MM.1S (cell line): ENCODE results near the gene WDR48.
A peak's percentile ranks its signal among the peaks of the same experiment; 100 is the strongest.

ENCODE experiments used
- DNase-seq: peaks from one replicate; pipeline ENCODE4 v3.0.0-alpha.2; 2015
- H2AFZ ChIP-seq: fragments of 300-600 bp; sonication (generic); 2 replicates; pipeline ENCODE4 v1.6.0; 2016; ENCODE audit warnings: antibody characterized with exemption, low read length
- H3F3A ChIP-seq: fragments of 300-600 bp; sonication (generic); 2 replicates; pipeline ENCODE4 v1.6.1; 2016; ENCODE audit warnings: mild to moderate bottlenecking, antibody characterized with exemption, low read length, moderate library complexity, mixed read lengths; ENCODE audit not compliant: insufficient read depth
- H3K27ac ChIP-seq: fragments of 300-600 bp; sonication (generic); 2 replicates; pipeline ENCODE4 v1.5.1; 2016; ENCODE audit warnings: mild to moderate bottlenecking, low read length
- H3K27me3 ChIP-seq: fragments of 300-600 bp; sonication (generic); replicated peaks from 2 replicates; pipeline ENCODE4 v1.6.0; 2016; ENCODE audit warnings: low read length; ENCODE audit not compliant: insufficient read depth
- H3K36me3 ChIP-seq: fragments of 300-600 bp; sonication (generic); replicated peaks from 2 replicates; pipeline ENCODE4 v1.6.1; 2016; ENCODE audit warnings: mild to moderate bottlenecking, low read length, mixed read lengths; ENCODE audit not compliant: insufficient read depth
- H3K4me1 ChIP-seq: fragments of 300-600 bp; sonication (generic); 2 replicates; pipeline ENCODE4 v1.6.1; 2016; ENCODE audit warnings: low read length, mixed read lengths
- H3K4me2 ChIP-seq: fragments of 300-600 bp; sonication (generic); 2 replicates; pipeline ENCODE4 v1.6.0; 2016; ENCODE audit warnings: low read depth, low read length
- H3K4me3 ChIP-seq: fragments of 300-600 bp; sonication (generic); 2 replicates; pipeline ENCODE4 v1.5.1; 2016; ENCODE audit warnings: low read length, mixed read lengths
- H3K79me2 ChIP-seq: fragments of 300-600 bp; sonication (generic); 2 replicates; pipeline ENCODE4 v1.6.1; 2016; ENCODE audit warnings: mixed run types, low read length, mixed read lengths
- H3K9ac ChIP-seq: fragments of 300-600 bp; sonication (generic); 2 replicates; pipeline ENCODE4 v1.6.1; 2016; ENCODE audit warnings: low read length, mixed read lengths
- H3K9me2 ChIP-seq: fragments of 300-600 bp; sonication (generic); replicated peaks from 2 replicates; pipeline ENCODE4 v1.6.1; 2016; ENCODE audit warnings: mild to moderate bottlenecking, low read length, mixed read lengths; ENCODE audit not compliant: insufficient read depth
- H3K9me3 ChIP-seq: fragments of 300-600 bp; sonication (generic); replicated peaks from 2 replicates; pipeline ENCODE4 v1.6.1; 2016; ENCODE audit warnings: mild to moderate bottlenecking, low read length, mixed read lengths; ENCODE audit not compliant: insufficient read depth
- H4K20me1 ChIP-seq: fragments of 300-600 bp; sonication (generic); 2 replicates; pipeline ENCODE4 v1.6.1; 2016; ENCODE audit warnings: mild to moderate bottlenecking, low read length, moderate library complexity, mixed read lengths; ENCODE audit not compliant: insufficient read depth
- EZH2 ChIP-seq: fragments of 300-600 bp; sonication (generic); optimal IDR thresholded peaks from 2 replicates; pipeline ENCODE3; 2017; ENCODE audit warnings: low read depth, mild to moderate bottlenecking, antibody characterized with exemption, low read length, mixed read lengths
- EZH2phosphoT487 ChIP-seq: fragments of 300-600 bp; sonication (generic); IDR thresholded peaks from 2 replicates; pipeline ENCODE4 v1.6.1; 2018; ENCODE audit warnings: antibody characterized with exemption, low read length
- TF ChIP-seq, protein P1 (sequence below): fragments of 300-600 bp; sonication (generic); IDR thresholded peaks from 2 replicates; pipeline ENCODE4 v1.5.1; 2016; ENCODE audit warnings: antibody characterized with exemption, low read length, mixed read lengths

WDR48 gene

DNA sequence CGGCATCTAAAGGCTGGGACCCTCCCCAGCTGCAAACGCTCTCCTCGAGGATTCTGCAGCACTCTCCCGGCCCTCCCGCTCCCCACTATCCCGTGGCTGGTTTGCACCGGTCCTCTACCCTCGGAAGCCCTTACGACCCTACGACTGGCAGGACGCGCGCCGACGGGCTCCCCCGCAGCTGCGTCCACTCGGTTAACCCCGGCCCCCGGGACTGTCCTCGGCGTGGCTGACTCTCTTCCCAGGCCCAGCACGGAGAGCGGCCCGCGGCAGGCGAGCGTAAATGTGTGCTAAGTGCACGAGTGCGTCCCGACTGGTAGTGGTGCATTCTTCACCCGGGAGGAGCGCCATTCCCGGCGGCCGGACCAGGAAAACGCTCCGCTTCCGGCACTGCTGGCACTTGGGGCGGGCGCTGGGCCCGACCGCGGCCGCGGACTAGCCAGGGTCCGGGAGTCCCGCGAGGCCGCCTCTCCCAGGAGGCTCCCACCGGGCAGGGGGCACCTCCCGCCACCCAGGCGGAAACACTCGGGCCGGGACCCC lies 55.1 kb downstream of the WDR48 start:
- H3K9ac ChIP-seq = peak overlapping the region; percentile 86
- H4K20me1 ChIP-seq = no peaks in the 10 kb centered on the region
- H3K79me2 ChIP-seq = peaks cover 45% of the 10 kb centered on the region
- peak overlapping the region; percentile 90 for H3K4me2 ChIP-seq
- no peak for TF ChIP-seq EZH2
- TF ChIP-seq, protein P1, sequence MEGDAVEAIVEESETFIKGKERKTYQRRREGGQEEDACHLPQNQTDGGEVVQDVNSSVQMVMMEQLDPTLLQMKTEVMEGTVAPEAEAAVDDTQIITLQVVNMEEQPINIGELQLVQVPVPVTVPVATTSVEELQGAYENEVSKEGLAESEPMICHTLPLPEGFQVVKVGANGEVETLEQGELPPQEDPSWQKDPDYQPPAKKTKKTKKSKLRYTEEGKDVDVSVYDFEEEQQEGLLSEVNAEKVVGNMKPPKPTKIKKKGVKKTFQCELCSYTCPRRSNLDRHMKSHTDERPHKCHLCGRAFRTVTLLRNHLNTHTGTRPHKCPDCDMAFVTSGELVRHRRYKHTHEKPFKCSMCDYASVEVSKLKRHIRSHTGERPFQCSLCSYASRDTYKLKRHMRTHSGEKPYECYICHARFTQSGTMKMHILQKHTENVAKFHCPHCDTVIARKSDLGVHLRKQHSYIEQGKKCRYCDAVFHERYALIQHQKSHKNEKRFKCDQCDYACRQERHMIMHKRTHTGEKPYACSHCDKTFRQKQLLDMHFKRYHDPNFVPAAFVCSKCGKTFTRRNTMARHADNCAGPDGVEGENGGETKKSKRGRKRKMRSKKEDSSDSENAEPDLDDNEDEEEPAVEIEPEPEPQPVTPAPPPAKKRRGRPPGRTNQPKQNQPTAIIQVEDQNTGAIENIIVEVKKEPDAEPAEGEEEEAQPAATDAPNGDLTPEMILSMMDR = no peak
- no peak for TF ChIP-seq EZH2phosphoT487
- DNase-seq = no peak
- H3F3A ChIP-seq = peaks cover 12% of the 10 kb centered on the region
- H3K4me1 ChIP-seq = peaks cover 29% of the 10 kb centered on the region
- H3K36me3 ChIP-seq = no peaks in the 10 kb centered on the region
- peak overlapping the region; percentile 93 for H2AFZ ChIP-seq
- peak overlapping the region; percentile 99 for H3K4me3 ChIP-seq
- no peaks in the 10 kb centered on the region for H3K27me3 ChIP-seq
- no peaks in the 10 kb centered on the region for H3K9me3 ChIP-seq
- no peaks in the 10 kb centered on the region for H3K9me2 ChIP-seq
- H3K27ac ChIP-seq = 0 out of 2 replicates have a peak overlapping the region, but pooled peaks have one; percentile 9

DNA sequence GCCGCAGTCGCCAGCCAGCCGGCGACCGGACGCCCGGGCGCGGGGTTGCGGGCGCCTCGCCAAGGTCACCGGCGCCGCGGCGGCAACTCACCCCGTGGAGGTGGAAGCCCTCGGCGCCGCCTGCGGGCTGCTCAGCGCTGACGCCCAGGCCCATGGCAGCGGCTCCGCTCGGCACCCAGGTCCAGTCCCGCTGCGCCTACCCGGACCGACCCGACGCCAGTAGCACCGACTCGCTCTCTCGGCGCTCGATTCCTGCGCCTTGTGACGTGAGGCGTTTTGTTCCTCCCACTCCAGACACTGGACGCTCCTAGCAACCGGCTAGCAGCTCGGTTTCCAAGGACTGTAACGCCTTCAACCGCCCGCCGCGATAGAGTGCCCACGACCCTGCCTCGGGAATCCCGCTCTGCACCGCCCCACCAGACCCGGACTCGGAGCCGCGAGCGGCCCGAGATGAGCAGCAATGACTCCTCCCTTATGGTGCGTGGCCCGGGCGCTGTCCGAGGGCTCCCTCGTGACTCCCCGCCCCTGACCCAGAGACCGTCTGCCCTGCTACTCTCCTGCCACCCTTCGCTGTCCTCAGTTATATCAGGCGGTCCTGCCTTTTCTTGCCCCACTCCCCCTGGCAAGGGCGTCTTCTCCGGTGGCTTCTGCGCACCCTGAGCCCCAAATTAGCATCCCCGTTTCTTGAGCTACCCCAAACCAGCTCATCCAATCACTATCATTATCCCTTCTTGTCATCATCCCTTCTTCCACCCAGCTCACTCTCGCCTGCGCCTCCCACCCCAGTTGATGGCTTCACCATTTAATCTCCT lies 55.8 kb downstream of the WDR48 start, which contains the start of the genes GORASP1 and TTC21A:
GORASP1 (minus strand) TSS at position 240 of the 812 bp plus-strand sequence; CDS start at position 154, 86 bp downstream.
TTC21A (plus strand) TSS at position 293 of the 812 bp plus-strand sequence; CDS start at position 451, 158 bp downstream.
- no peaks in the 10 kb centered on the region for H3K9me3 ChIP-seq
- H4K20me1 ChIP-seq = no peaks in the 10 kb centered on the region
- peak; percentile 78 for DNase-seq
- H3K36me3 ChIP-seq = no peaks in the 10 kb centered on the region
- H3F3A ChIP-seq = peaks cover 12% of the 10 kb centered on the region
- H3K27me3 ChIP-seq = no peaks in the 10 kb centered on the region
- H2AFZ ChIP-seq = peak within 1 kb of the TSS; percentile 93
- H3K9me2 ChIP-seq = no peaks in the 10 kb centered on the region
- peak within 1 kb of the TSS; percentile 99 for H3K4me2 ChIP-seq
- H3K79me2 ChIP-seq = peaks cover 44% of the 10 kb centered on the region
- H3K9ac ChIP-seq = peak within 1 kb of the TSS; percentile 86
- H3K27ac ChIP-seq = peak within 1 kb of the TSS; percentile 87
- TF ChIP-seq, protein P1 = no peak
- TF ChIP-seq EZH2phosphoT487 = no peak
- no peak for TF ChIP-seq EZH2
- H3K4me3 ChIP-seq = peak within 1 kb of the TSS; percentile 99
- peaks cover 29% of the 10 kb centered on the region for H3K4me1 ChIP-seq

- Histone ChIP-seq H3K4me3 (peak overlapping the region; percentile 99), H3K4me2 (peak overlapping the region; percentile 99), H4K20me1 (no peaks in the 10 kb centered on the region), H3K27me3 (no peaks in the 10 kb centered on the region), H3K36me3 (no peaks in the 10 kb centered on the region), H3K9me2 (no peaks in the 10 kb centered on the region), H2AFZ (peak overlapping the region; percentile 93), H3K79me2 (peaks cover 38% of the 10 kb centered on the region), H3F3A (peaks cover 12% of the 10 kb centered on the region), H3K27ac (peak overlapping the region; percentile 87), H3K4me1 (peaks cover 29% of the 10 kb centered on the region), H3K9ac (peak overlapping the region; percentile 86), H3K9me3 (no peaks in the 10 kb centered on the region)
- TF ChIP-seq EZH2phosphoT487 = no peak
- DNase-seq = peak; percentile 88
Measured at GRCh38 chr3:39108200-39108710, 56.4 kb downstream of the WDR48 start.
